IPS-20b (cell line): Measurements from ENCODE around the gene GUCY1A2.
"Not testable (repeated sequence)": the region's sequence is repeated elsewhere in the genome, so short reads cannot be mapped to it uniquely, and the experiment has no call there.

ENCODE experiments used
- H3K27ac ChIP-seq: one replicate; pipeline ENCODE4 v1.5.1; 2013; ENCODE audit warnings: low read length
- H3K27me3 ChIP-seq: 2 replicates; pipeline ENCODE4 v1.6.1; 2013; ENCODE audit warnings: mild to moderate bottlenecking, low read length, inconsistent platforms; ENCODE audit not compliant: insufficient read depth
- H3K36me3 ChIP-seq: 2 replicates; pipeline ENCODE4 v1.6.1; 2013; ENCODE audit warnings: low read depth, mild to moderate bottlenecking, inconsistent platforms, low read length, moderate library complexity; ENCODE audit not compliant: insufficient read depth
- H3K4me1 ChIP-seq: 2 replicates; pipeline ENCODE4 v1.6.1; 2013; ENCODE audit warnings: mild to moderate bottlenecking, control low read depth, inconsistent platforms, low read length, moderate library complexity; ENCODE audit not compliant: insufficient read depth
- H3K4me3 ChIP-seq: 2 replicates; pipeline ENCODE4 v1.5.1; 2013; ENCODE audit warnings: mild to moderate bottlenecking, low read length, inconsistent platforms
- H3K9ac ChIP-seq: 2 replicates; pipeline ENCODE4 v1.6.1; 2013; ENCODE audit warnings: low read depth, mild to moderate bottlenecking, inconsistent platforms, low read length, moderate library complexity
- H3K9me3 ChIP-seq: 2 replicates; pipeline ENCODE4 v1.6.1; 2013; ENCODE audit warnings: mild to moderate bottlenecking, low read depth, low read length, inconsistent platforms; ENCODE audit not compliant: insufficient read depth

GUCY1A2 gene

GRCh38 chr11:106920899-106921509 is 97.3 kb downstream of the GUCY1A2 start:
- no peak overlapping the region for H3K27ac ChIP-seq

GRCh38 chr11:106917973-106918372 is 100.3 kb downstream of the GUCY1A2 start:
- Histone ChIP-seq H3K4me1 (no peaks in the 10 kb centered on the region), H3K27ac (no peak overlapping the region)

More at GRCh38 chr11:106920899-106921509, 97.3 kb downstream of the GUCY1A2 start:
- Histone ChIP-seq H3K36me3 (no peaks in the 10 kb centered on the region), H3K4me1 (no peaks in the 10 kb centered on the region), H3K27me3 (no peaks in the 10 kb centered on the region), H3K4me3 (no peak overlapping the region), H3K9me3 (no peaks in the 10 kb centered on the region), H3K9ac (no peak overlapping the region)

GRCh38 chr11:106914409-106914808 is 103.9 kb downstream of the GUCY1A2 start:
- H3K27me3 ChIP-seq, result no peaks in the 10 kb centered on the region
- H3K4me1 ChIP-seq, result no peaks in the 10 kb centered on the region
- H3K4me3 ChIP-seq, result no peak overlapping the region
- H3K9ac ChIP-seq, result no peak overlapping the region
- no peaks in the 10 kb centered on the region for H3K9me3 ChIP-seq
- no peak overlapping the region for H3K27ac ChIP-seq
- no peaks in the 10 kb centered on the region for H3K36me3 ChIP-seq

More at GRCh38 chr11:106917973-106918372, 100.3 kb downstream of the GUCY1A2 start:
- Histone ChIP-seq H3K4me3 (no peak overlapping the region), H3K9me3 (no peaks in the 10 kb centered on the region), H3K27me3 (no peaks in the 10 kb centered on the region), H3K9ac (no peak overlapping the region), H3K36me3 (no peaks in the 10 kb centered on the region)

- H3K4me3 ChIP-seq, result no peak overlapping the region
- no peaks in the 10 kb centered on the region for H3K4me1 ChIP-seq
- H3K9me3 ChIP-seq, result no peaks in the 10 kb centered on the region
- no peaks in the 10 kb centered on the region for H3K27me3 ChIP-seq
- H3K36me3 ChIP-seq, result no peaks in the 10 kb centered on the region
- no peak overlapping the region for H3K9ac ChIP-seq
- H3K27ac ChIP-seq, result no peak overlapping the region
These were observed 105.1 kb downstream of the GUCY1A2 start for GRCh38 chr11:106913141-106913540.

GRCh38 chr11:106904826-106905225 is 113.5 kb downstream of the GUCY1A2 start:
- no peak overlapping the region for H3K9ac ChIP-seq
- H3K27me3 ChIP-seq, result no peaks in the 10 kb centered on the region
- no peak overlapping the region for H3K27ac ChIP-seq
- H3K36me3 ChIP-seq, result no peaks in the 10 kb centered on the region
- no peaks in the 10 kb centered on the region; the same call in 1 of the 2 replicates for H3K9me3 ChIP-seq
- H3K4me3 ChIP-seq, result no peak overlapping the region
- H3K4me1 ChIP-seq, result no peaks in the 10 kb centered on the region

- H3K36me3 ChIP-seq, result no peaks in the 10 kb centered on the region
- no peaks in the 10 kb centered on the region for H3K9me3 ChIP-seq
- no peaks in the 10 kb centered on the region for H3K27me3 ChIP-seq
- no peaks in the 10 kb centered on the region for H3K4me1 ChIP-seq
- H3K27ac ChIP-seq, result no peak overlapping the region
- no peak overlapping the region for H3K9ac ChIP-seq
- H3K4me3 ChIP-seq, result no peak overlapping the region
These were observed 128.6 kb downstream of the GUCY1A2 start for GRCh38 chr11:106889718-106890117.

GRCh38 chr11:106888386-106888785 is 129.9 kb downstream of the GUCY1A2 start:
- Histone ChIP-seq H3K27ac (no peak overlapping the region), H3K27me3 (no peaks in the 10 kb centered on the region), H3K4me1 (no peaks in the 10 kb centered on the region), H3K36me3 (no peaks in the 10 kb centered on the region), H3K4me3 (no peak overlapping the region), H3K9me3 (no peaks in the 10 kb centered on the region), H3K9ac (no peak overlapping the region)

GRCh38 chr11:106883693-106884092 is 134.6 kb downstream of the GUCY1A2 start:
- not testable (repeated sequence) for H3K9ac ChIP-seq, H3K4me3 ChIP-seq, H3K9me3 ChIP-seq, H3K36me3 ChIP-seq, H3K27me3 ChIP-seq, H3K27ac ChIP-seq, H3K4me1 ChIP-seq

GRCh38 chr11:106879832-106880546 is 138.3 kb downstream of the GUCY1A2 start:
- Histone ChIP-seq H3K9me3 (no peaks in the 10 kb centered on the region), H3K4me1 (no peaks in the 10 kb centered on the region), H3K27ac (no peak overlapping the region), H3K27me3 (no peaks in the 10 kb centered on the region), H3K9ac (no peak overlapping the region), H3K4me3 (no peak overlapping the region), H3K36me3 (no peaks in the 10 kb centered on the region)

GRCh38 chr11:106879029-106879428 is 139.2 kb downstream of the GUCY1A2 start:
- H3K27ac ChIP-seq, result no peak overlapping the region
- no peaks in the 10 kb centered on the region for H3K4me1 ChIP-seq
- H3K4me3 ChIP-seq, result no peak overlapping the region
- H3K9ac ChIP-seq, result no peak overlapping the region
- no peaks in the 10 kb centered on the region for H3K27me3 ChIP-seq
- no peaks in the 10 kb centered on the region for H3K9me3 ChIP-seq
- no peaks in the 10 kb centered on the region for H3K36me3 ChIP-seq

- H3K4me3 ChIP-seq, result no peak overlapping the region
- no peak overlapping the region for H3K9ac ChIP-seq
These were observed 143.3 kb downstream of the GUCY1A2 start for GRCh38 chr11:106875013-106875412.

GRCh38 chr11:106872246-106872645 is 146.0 kb downstream of the GUCY1A2 start:
- no peaks in the 10 kb centered on the region for H3K9me3 ChIP-seq
- H3K27ac ChIP-seq, result no peak overlapping the region
- no peak overlapping the region for H3K9ac ChIP-seq
- H3K36me3 ChIP-seq, result no peaks in the 10 kb centered on the region
- H3K4me1 ChIP-seq, result no peaks in the 10 kb centered on the region
- H3K27me3 ChIP-seq, result no peaks in the 10 kb centered on the region
- H3K4me3 ChIP-seq, result no peak overlapping the region

More at GRCh38 chr11:106875013-106875412, 143.3 kb downstream of the GUCY1A2 start:
- no peaks in the 10 kb centered on the region for H3K9me3 ChIP-seq
- no peaks in the 10 kb centered on the region for H3K36me3 ChIP-seq
- no peak overlapping the region for H3K27ac ChIP-seq
- H3K27me3 ChIP-seq, result no peaks in the 10 kb centered on the region
- no peaks in the 10 kb centered on the region for H3K4me1 ChIP-seq
